Non-pigmented ciliary epithelial cell (primary cell): ENCODE data around the gene CTNNA3.
"Not testable (repeated sequence)": the region's sequence is repeated elsewhere in the genome, so short reads cannot be mapped to it uniquely, and the experiment has no call there.

Experiments
- DNase-seq: peaks from one replicate; pipeline ENCODE4 v3.0.0-alpha.2; 2010; ENCODE audit warnings: low read depth

Gene CTNNA3

DNA sequence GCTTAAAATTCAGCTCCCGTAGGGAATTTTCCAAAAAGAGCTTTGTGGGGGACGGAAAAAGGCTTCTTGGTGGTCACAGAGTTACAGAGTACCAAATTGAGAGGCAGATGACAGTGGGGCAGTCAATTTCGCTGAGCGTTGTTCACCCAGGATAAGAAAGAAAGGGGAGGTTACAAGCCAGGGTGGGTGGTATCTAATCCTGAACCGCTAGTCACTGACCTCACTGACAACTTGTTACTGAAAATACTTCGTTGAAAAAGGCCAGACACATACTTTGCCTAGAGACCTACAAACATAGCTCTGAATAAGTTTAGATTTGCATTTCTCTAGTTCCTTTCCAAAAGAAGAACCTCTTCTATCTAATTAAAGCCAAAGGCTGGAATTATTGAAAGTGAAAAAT, at the start of gene CTNNA3:
TSS of gene CTNNA3 (minus strand) at position 167 of the 400 bp plus-strand sequence.
- no peak for DNase-seq

DNA sequence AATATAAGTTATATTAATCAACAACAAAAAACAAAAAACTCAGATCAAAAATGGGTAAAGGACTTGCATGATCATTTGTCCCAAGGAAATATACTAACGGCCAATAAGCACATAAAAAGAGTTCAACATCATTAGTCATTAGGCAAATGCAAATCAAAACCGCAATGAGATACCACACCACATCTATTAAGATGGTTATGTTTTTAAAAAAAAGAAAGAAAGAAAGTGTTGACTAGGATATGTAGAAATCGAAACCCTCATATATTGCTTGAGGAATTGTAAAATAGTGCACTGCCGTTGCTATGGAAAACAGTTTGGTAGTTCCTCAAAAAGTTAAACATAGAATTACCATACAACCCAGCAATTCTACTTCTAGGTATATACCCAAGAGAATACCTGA, 39.4 kb upstream of the CTNNA3 start:
- DNase-seq = no peak

DNA sequence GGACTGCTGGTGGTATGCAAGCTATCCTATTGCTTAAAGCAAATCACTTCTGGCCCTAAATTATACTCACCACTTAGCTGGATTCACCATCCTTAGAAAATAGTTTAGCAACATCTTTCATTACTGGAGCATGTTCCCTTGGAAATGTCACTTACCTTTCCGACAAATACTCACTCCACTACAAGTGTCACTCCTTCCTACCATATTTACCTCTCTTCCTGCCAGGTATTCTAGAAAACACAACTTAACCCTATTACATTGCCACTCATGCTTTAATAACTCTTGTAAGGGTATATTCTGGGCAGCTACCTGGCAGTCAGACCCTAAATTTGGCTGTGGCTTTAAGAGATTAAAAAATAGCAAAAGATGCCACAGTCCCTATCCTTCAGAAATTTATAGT, 37.5 kb upstream of the CTNNA3 start:
- DNase-seq = no peak

DNA sequence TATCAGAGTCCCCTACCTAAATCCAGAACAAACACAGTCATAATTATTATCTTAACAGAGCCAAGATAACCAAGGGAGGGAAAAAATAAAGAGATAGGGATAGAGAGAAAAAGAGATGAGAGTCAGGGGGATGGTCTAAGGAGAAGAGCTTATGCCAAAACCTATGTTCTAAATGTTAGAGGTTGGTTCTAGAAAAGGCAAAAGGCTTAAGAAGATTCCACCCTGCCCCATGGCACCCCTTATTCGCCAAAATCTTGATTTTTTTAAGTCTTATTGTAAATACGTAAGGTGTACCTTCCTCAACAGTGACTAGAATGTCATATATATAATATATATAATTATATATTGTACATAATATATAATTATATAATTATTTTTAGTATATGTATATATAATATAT, 29.6 kb upstream of the CTNNA3 start:
- DNase-seq = no peak

DNA sequence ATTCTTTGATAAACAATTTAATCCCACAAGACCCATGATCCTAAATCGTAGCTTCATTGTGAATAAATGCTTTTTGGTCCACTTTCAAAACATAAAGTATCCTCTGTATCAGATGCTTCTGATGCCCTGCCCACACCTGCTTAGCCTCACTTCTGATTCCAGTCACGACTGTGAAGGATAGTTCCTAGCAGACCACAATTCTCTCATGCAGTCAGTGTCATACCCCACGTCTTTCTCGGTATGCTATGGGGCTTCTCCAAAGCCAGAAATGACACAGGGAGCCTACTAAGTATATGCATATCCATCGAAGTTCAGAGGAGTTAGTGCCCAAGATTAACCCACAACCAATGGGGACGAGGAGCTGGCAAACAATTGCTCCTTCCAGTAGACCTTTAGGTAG, 27.6 kb upstream of the CTNNA3 start:
- DNase-seq = no peak

DNA sequence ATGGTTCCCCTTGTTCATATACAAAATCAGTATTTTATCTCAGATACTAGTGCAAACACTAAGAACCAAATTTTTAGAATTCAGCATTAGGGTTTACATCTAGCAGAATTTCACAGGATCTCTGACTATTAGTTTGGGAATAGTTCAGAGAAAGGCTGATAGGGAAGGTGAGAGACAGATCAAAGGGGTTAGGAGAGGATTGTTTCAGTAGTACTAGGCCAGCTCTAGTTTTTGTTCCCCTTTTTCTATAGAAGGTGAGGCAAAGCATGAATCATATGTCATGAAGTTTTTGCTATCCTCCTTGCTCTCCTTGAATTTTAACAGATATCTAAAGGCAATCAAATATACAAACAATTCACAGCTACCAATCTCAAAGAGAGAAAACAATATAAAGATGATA, 26.1 kb upstream of the CTNNA3 start:
- no peak for DNase-seq

DNA sequence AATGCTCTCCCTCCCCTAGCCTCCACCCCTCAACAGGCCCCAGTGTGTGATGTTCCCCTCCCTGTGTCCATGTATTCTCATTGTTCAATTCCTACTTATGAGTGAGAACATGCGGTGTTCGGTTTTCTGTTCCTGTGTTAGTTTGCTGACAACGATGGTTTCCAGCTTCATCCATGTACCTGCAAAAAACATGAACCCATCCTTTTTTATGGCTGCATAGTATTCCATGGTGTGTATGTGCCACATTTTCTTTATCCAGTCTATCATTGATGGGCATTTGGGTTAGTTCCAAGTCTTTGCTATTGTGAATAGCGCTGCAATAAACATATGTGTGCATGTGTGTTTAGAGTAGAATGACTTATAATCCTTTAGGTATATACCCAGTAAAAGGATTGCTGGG, 20.5 kb upstream of the CTNNA3 start:
- not testable (repeated sequence) for DNase-seq

DNA sequence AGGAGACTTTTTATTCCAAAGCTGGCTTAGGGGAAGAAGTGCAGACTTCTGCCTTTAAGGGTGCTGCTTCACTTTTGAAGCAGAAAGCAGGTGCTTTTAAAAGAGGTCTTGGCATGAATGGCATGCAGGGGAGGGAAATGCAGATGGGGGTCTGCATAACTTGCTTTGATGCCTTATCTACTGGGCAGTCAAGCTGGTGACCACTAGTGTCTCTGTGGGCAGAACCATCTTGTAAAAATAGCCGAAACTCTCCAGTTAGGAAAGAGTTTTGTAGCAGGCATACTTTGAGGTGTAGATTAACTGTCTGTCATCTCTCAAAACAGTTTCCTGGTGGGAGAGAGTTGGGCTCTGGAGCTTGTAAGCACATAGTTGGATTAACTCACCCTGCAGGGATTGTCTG, 9.9 kb upstream of the CTNNA3 start:
- no peak for DNase-seq

DNA sequence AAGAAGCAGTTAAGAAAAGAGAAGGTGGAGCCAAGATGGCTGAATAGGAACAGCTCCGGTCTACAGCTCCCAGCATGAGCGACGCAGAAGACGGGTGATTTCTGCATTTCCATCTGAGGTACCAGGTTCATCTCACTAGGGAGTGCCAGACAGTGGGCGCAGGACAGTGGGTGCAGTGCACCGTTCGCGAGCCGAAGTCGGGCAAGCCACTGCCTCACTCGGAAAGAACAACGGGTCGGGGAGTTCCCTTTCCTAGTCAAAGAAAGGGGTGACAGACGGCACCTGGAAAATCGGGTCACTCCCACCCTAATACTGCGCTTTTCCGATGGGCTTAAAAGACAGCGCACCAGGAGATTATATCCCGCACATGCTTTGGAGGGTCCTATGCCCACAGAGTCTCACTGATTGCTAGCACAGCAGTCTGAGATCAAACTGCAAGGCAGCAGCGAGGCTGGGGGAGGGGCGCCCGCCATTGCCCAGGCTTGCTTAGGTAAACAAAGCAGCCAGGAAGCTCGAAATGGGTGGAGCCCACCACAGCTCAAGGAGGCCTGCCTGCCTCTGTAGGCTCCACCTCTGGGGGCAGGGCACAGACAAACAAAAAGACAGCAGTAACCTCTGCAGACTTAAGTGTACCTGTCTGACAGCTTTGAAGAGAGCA, 3.7 kb upstream of the CTNNA3 start:
- DNase-seq = not testable (repeated sequence)

DNA sequence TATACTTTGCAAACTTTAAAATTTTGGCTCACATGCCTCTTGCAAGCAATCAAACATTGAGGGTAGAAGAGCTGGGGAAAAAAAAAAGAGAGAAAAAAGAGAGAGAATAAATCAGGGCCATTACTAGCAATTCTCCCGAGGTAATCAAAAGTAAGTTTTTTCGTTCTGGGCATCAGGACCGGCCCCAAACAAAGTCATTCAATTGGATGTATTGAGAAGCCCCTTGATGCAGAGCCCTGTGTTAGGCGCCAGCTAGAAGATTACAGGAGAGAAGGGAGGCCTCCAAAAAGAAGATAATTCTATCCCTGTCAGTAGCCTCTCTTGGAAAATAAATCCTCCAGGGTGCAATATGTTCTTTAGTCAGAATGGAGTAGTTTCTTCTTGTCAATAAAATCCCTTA, 2.2 kb upstream of the CTNNA3 start:
- no peak for DNase-seq

DNA sequence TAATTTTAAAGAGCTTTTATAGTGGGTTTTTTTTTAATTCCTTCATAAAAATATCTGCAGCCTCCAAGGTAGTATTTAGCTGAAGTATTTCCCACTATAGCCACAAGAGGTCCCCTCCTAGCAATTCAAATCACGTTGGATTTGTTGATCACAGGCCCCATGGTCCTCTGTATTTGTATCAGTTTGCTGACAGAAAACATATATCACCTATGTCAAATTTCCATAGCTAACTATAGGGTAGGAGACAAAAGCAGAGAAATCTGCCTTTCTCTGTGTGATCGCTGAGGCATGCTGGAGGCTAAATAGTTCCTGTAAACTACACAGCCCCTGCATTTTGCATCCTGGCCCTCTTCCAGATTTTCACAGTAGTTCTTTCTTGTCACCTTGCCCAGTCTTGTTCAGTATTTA, 1.7 kb upstream of the CTNNA3 start:
- DNase-seq = peak; percentile 23

DNA sequence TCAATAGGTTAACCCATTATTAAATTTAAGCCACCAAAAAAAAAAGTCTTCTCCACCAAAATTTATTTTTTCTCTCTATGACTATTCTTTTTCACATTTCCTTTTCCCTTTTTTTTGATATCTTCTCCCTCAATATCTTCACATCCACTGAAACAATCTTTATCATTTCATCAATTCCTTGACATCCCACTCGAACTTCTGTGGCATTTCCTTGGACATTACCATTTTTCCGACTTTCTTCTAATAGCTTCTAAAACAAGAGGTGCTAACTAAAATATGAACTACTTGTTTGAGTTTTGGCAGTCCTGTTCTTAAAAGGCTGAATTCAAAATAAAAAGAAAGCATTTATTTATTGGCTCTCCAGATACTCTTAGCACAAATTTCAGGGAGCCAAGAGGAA, 684 bp upstream of the CTNNA3 start:
- DNase-seq = no peak

DNA sequence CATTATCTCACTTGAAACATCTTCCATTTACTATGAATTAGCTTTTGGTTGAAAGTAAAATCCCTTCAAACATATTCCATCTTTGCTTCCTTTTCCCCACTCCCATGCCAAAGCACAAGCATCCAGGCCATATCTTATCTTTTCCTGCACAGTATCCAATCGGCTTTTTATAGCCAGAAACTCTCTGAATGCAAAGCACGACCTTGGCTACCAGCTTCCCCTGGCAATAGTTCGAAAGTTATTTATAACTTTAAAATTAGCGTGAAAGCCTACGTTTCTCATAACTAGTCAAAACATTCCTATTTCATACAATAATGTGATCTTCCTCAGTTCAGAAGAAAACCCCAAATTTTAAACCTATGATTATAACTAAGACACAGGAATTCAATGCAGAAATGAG, 440 bp downstream of the CTNNA3 start:
- DNase-seq = no peak

DNA sequence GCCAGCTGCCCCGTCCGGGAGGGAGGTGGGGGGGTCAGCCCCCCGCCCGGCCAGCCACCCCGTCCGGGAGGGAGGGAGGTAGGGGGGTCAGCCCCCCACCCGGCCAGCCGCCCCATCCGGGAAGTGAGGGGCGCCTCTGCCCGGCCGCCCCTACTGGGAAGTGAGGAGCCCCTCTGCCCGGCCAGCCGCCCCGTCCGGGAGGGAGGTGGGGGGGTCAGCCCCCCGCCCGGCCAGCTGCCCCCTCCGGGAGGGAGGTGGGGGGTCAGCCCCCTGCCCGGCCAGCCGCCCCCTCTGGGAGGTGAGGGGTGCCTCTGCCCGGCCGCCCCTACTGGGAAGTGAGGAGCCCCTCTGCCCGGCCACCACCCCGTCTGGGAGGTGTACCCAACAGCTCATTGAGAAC, 4.1 kb downstream of the CTNNA3 start:
- DNase-seq = not testable (repeated sequence)

DNA sequence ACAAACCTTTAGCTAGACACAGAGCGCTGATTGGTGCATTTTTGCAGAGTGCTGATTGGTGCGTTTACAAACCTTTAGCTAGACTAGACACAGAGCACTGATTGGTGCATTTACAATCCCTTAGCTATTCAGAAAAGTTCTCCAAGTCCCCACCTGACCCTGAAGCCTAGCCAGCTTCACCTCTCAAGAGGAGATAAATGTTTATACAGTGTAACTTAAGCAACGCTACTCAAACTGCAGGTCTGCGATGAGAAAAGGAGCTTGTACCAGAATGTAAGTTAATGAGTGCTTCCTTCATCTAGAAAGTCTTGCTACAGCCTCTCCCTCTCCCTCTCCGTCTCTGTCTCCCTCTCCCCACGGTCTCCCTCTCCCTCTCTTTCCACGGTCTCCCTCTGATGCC, 5.5 kb downstream of the CTNNA3 start:
- not testable (repeated sequence) for DNase-seq

DNA sequence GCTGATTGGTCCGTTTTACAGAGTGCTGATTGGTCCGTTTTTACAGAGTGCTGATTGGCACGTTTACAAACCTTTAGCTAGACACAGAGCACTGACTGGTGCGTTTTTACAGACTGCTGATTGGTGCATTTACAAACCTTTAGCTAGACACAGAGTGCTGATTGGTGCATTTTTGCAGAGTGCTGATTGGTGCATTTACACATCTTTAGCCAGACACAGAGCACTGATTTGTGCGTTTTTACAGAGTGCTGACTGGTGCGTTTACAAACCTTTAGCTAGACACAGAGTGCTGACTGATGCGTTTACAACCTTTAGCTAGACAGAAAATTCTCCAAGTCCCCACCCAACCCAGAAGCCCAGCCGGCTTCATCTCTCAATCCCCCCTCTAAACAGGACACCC, 11.9 kb downstream of the CTNNA3 start:
- not testable (repeated sequence) for DNase-seq

DNA sequence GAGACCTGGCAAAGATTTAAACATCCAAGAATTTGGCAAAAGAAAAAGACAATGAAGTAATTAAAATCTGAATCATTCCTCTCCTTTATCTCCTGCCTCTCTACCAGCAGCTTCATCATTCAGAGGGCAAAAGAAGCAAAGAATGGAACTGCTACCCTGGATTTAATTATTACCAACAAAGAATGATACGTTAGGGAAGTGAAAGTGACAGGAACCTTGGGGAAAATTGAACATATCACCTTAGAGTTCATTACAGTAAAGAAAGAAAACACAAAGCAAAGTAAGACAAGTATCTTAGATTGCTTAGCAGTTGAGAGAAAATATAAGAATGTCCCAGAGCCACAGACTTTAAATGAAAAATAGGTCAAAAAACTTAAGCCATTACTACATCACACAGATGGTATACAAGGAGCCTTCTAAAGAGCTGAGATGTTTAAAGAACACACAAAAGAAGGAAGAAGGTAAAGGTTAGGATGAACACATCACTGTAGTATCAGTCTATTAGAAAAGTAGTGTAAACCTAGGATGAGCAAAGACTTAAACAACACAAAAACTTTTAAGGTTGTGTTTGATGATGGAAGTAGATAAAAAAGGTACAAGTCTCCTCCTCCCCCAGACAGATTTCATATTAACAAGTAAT, 17.5 kb downstream of the CTNNA3 start:
- no peak for DNase-seq

DNA sequence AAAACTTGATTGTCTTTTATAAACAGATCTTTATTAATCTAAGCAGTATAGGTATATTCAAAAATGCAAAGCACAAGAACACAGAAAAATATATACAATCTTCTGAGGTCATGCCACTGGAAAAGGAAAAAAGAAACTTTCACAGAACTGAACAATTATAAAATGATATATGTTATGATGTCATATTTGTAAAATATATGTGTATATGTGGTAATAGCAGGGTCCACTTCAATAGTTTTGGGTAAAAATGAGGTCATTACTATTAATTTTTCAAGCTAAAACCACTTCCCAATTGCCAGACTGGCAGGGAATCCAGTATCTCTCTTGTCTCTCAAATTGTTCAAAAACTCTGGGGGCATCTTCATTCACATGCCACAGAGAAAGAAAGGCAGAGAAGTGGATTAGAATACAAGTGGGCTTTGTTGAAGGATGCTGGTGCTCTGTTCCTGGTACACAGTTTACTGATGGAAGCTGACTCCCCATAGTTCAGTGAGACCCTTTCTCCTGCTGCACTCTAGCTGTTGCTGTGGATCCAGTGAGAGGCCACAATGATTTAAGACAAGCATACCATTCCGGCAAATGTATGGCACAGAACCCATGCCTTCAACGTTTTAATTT, 19.7 kb downstream of the CTNNA3 start:
- DNase-seq = no peak

DNA sequence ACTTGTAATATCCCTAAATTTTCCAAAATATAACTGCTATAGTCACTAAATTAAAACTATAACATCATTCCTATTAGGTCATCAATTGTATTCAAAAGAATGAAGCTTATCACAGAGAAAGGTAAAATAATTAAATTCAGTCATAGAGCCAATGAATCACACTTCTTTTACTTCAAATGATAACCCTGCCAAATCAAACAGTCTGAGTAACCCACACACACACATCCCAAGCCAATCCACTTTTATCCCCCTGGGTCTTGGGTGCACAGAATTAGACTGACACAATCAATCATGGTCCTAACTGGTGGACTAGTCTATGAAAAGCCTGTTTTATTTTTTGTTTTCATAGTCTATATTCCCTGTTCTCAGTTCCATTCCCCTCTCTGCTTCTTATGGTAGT, 25.6 kb downstream of the CTNNA3 start:
- no peak for DNase-seq

DNA sequence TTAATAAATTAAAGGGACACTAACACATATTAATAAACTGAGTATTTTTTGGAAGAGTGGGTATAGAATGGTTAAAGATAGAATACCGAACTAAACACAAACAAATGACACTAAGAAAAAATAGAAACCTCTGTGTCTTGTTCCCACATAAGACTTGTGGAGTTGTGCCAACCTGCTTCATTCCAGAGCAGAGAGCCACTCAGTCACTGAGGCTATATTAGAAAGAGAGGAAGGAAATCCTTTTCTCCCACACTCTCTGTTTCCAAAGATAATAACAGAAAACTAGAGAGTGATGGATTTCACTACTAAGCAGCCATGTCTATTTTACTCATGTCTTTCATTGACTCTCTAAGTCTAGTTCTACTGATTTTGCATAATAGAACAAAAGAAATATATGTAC, 26.0 kb downstream of the CTNNA3 start:
- DNase-seq = no peak

DNA sequence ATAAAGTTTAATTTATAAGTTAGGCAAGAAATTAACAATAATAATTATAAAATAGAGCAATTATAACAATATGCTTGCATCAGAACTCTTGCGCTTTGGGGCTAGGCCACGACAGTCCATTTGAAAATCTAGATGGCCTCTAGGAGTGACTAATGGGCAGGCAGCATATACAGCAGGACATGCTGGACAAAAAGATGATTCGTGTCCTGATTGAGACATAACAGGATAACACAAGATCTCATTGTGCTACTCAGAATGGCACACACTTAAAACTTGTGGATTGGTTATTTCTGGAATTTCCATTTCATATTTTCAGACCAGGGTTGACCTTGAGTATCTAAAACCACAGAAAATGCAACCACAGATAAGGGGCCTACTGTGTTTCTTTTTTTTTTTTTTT, 27.5 kb downstream of the CTNNA3 start:
- DNase-seq = no peak

DNA sequence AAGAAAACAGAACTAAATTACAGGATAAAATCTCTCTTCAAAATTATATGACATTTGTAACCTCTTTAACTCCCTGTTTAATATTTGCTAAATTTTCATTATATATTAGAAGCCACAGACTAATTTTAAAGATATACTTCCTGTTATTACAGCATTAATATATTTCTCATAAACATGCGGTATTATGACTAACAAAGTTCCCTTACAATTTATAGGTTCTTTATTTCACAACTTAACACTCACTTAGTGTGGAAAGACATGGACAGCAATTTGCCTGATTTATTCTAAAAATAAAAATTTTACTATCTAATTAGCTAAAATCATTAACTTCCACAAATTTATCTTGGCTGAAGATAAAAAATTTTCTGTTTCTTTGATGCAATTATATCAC, 29.0 kb downstream of the CTNNA3 start:
- no peak for DNase-seq

DNA sequence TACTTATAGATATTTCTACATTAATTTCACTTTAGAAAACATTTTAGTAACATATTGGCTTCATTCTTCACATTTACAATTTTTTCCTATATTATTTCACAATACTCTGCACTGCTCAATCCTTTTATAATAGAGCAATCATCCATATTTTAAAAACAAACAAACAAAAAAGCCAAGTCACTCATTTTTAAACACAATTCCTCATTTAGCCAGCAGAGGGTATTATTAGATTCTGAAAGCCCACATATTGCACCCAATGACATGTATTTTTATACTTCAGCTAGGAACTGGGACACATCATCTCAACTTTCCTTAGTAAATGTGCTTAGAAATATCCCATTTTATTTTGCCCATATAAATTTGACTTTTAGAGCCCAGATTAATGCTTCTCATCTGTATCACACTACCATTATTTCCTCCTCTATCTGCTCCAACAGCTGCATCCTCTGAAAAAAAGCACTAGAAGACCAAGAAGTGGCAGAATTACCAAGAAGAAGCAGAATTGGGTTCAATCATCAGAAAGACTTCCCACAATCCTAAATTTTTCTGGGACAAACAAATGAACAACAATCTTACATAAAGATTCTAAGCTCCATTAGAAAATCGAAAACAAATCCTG, 29.5 kb downstream of the CTNNA3 start:
- no peak for DNase-seq
